Measurements from ENCODE around the gene CTR9.

- TF ChIP-seq, protein P1, sequence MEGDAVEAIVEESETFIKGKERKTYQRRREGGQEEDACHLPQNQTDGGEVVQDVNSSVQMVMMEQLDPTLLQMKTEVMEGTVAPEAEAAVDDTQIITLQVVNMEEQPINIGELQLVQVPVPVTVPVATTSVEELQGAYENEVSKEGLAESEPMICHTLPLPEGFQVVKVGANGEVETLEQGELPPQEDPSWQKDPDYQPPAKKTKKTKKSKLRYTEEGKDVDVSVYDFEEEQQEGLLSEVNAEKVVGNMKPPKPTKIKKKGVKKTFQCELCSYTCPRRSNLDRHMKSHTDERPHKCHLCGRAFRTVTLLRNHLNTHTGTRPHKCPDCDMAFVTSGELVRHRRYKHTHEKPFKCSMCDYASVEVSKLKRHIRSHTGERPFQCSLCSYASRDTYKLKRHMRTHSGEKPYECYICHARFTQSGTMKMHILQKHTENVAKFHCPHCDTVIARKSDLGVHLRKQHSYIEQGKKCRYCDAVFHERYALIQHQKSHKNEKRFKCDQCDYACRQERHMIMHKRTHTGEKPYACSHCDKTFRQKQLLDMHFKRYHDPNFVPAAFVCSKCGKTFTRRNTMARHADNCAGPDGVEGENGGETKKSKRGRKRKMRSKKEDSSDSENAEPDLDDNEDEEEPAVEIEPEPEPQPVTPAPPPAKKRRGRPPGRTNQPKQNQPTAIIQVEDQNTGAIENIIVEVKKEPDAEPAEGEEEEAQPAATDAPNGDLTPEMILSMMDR (IDR thresholded peaks at IDR 0.05; ENCODE audit: low read depth, low read length), result no peak
- TF ChIP-seq POLR2A (IDR thresholded peaks at IDR 0.05; ENCODE audit: extremely low read depth, insufficient read length) (no peak), MYC (IDR thresholded peaks at IDR 0.05; ENCODE audit: low read depth, low read length) (peak; percentile 48; the same call in 1 of the 2 replicates)
Measured at GRCh38 chr11:10742460-10743208, 8.4 kb upstream of the CTR9 start.

Measured in NB4 (cell line).